GM21723 (cell line): Measurements from ENCODE around the gene NUFIP1.
"Not testable (repeated sequence)": the region's sequence is repeated elsewhere in the genome, so short reads cannot be mapped to it uniquely, and the experiment has no call there.

Experiments used
- ATAC-seq: cut with Tn5 transposase; IDR thresholded peaks from one replicate; pipeline ENCODE4 v1.9.1; 2021; ENCODE audit warnings: mild to moderate bottlenecking, moderate library complexity; ENCODE audit not compliant: unreplicated experiment

NUFIP1 gene

GRCh38 chr13:44969551-44970484, 19.5 kb downstream of the NUFIP1 start:
- ATAC-seq: no peak

DNA sequence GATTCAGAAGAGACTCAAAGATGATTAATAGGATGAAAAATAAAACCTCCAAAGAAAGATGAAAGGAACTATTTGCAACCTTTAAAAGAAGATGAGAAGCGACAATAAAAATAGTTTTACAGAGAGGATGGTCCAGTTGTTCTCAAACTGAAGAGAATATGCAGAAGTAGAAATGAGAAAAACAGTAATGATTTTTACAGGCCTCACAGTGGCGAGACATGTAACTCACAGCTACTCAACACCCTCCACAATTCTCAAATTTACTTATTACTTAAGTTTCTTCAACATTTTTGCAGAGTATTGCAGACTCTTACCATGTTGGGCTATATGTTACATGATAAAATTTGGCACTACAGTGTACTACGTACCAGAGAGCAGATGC, 20.8 kb downstream of the NUFIP1 start:
- no peak for ATAC-seq

DNA sequence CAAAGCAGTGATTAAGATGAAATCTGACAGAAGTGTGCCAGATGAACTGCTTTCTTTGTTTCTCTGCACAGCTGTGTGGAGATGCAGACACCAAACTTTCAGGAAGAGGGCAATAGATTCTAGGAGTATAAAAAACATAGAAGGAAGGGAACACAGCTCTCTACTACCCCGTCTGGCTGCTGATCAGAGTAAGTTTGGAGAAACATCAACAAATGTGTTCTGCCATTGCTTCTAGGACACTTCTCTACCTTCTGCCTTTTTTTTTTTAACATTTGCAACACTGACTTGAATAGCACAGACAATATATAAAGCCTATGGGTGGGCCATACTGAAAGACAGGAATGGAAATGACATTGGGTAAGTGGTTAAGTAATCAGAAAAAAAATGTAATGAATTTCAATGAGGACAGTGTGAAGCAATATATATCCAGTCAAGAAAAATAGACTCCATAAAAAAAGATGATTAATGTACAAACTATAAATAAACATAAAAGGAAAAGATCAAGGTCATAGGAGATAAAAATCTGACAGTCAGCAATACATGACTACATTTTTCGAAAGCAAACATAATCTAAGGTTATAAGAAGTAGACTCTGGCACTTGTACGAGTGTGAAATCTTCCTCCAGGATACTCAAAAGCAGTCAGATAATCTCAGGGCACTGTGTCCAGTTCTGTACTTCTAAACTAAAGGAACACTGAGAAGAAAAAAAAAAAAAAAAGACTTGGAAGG, 21.4 kb downstream of the NUFIP1 start:
- no peak for ATAC-seq

DNA sequence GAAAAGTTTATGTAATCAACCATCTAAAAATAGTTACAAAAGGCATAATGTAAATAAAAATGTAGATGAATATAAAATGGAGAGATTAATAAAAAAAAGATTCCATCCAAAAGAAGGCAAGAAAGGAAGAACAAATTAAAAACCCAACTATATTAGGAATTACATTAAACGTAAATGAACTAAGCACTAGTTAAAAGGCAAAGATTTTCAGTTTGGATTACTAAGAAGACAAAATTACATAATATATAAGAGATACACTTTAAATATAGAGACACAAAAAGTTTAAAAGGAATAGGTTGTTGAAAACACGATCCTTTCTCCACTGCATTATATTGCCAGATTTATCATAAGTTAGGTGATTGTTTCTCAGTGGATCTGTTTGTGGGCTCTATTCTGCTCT, 27.3 kb downstream of the NUFIP1 start:
- no peak for ATAC-seq

- no peak for ATAC-seq
These were observed 33.9 kb downstream of the NUFIP1 start for GRCh38 chr13:44955406-44955805.

DNA sequence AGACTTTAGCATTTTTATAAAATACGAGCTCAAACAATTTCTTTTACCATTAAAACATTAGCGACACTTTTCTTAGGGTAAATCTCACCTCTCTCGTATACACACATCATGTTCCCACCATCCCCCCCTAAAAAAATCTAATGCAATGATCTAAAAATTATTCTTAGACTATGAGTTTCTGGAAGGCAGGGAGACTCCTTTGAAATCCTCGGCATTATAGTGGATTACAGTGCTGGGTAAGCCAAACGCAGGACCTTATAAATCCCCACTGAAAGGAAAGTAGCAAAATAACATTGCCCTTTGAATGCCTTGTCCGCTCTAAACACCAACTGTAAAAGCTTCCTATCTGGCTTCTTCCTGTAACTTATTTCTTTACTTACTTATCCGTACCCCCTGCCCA, 35.0 kb downstream of the NUFIP1 start:
- no peak for ATAC-seq

DNA sequence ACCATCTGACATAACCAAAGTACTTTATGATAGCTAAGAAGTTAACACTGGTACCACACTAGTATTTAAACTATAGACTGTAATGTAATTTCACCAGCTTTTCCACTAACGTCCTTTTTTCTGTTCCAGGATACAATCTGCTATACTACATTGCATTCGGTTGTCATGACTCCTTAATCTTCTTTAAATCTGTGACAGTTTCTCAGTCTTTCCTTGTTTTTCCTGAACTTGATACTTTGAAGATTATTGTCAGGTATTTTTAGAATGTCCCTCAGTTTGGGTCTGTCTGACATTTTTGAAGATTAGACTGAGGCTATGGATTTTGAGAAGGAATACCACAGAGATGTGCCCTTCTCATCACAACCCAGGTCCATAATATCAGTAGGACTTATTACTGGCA, 36.6 kb downstream of the NUFIP1 start:
- ATAC-seq: no peak

DNA sequence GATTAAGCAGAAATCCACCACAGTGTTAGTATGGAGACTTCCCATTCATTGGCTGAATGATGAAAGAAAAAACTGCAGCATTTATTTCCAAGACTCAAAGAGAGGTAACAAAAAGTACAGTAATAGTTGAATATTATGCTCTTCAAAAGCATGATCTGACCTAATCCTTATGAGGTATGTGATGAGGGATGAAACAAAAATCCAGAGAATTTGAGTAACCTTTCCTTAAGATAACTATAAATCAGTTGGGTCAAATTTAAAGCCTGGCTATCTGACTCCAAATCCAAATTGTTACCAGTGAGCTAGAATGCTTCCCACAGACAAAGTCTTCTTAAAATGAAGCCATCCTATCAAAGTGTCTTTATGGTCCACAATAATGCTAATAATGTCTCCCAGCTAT, 38.1 kb downstream of the NUFIP1 start:
- no peak for ATAC-seq

DNA sequence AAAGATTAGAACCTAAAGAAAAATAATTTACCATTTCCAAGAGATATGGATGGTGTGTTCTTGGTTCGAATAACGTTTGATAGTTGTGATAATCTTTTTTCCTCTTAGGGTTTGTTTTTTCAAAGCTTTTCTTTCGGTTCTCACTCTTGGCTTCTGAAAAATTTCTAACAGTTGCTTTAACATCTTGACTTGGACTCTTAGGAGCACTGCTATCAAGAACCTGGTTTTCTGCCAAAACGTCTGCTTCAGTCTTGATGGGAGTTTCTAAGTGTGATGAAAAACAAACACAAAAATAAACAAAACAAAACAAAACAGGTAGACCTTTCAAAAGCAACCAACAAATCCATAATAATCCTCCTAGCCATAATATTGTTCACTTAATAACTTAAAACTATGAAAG, 45.9 kb downstream of the NUFIP1 start:
- not testable (repeated sequence) for ATAC-seq

DNA sequence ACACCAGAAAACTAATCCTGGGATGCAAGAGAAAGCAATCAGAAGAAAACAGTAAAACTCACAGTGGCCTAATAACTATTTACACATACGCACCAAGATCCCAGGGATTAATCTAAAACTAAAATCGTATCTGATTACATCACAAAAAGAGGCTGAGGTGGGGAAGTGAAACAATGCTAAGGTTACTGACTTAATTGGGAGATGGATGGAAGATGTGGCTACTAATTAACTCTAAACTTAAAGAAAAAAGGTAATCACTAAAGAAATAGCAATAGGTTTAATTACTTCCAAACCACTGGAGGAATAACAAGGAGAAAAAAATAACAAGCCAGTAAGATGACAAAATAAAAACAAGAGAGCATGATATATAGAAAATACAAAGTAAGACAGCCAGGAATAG, 50.4 kb downstream of the NUFIP1 start:
- no peak for ATAC-seq

DNA sequence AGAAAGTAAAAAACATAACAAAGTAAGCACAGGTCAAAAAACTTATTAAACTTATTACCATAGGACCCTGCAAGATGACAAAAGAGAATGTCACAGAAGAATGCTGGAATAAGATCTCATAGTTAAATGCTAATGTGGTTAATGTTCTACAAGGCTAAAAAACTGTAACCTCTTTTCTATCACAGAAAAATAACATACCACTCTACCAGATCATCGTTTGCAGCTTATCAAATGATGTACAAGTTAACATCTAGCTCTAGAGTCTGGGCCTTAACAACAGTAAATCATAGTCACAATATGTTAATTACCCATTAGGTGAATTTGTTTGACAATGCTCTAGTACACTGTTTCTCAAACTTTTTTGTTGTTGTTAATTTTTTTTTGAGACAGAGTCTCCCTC, 53.0 kb downstream of the NUFIP1 start:
- no peak for ATAC-seq

DNA sequence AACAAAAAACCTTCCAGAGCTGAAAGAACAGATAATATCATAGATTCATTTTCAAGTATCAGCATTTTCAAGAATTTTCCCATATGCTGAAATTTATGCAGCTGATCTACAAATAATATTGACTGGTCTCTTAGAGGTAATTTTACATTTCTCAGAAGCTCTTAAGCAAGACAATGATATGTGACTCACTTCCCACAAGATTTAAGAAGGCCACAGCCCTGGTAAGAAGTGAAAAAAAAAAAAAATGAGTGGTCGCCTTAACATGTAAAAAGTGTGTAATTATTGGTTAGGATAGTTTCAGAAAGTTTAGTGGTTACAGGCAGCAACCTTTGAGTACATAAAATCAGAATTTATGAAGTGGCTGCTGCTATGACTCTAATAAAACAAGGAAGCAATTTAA, 54.5 kb downstream of the NUFIP1 start:
- ATAC-seq: no peak

- no peak for ATAC-seq
These were observed 56.4 kb downstream of the NUFIP1 start for GRCh38 chr13:44932850-44933251.

DNA sequence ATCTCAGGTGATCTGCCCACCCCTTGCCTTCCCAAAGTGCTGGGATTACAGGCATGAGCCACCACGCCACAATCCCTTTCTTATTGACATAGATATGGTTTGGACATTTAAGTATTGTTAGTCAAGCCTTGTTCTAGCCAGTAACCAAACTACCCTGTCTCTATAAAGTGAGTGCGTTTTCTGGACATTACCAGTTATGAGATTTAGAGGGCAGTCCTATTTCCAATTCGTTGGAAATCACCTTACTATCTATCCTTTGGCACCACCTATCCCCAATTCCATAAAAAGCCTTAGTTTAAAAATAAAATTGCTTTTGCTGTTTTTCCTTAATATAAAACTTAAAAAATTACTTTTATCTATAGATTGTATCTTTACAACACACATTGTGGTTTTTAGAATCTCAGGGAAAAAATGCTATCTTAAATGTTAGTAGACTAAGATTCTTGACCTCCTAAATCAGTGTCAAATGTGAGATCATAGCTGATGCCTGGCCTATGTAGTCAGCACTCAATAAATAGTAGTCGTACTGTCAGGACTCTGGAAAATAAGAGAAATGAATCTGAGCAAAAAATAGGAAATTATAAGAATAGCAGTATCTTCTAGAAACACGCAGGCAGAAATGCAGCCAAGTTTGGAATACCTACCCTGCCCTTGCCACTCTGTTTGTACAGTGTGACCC, 57.0 kb downstream of the NUFIP1 start:
- no peak for ATAC-seq

GRCh38 chr13:44930963-44931623, 58.2 kb downstream of the NUFIP1 start:
- no peak for ATAC-seq

GRCh38 chr13:44930280-44930679, 59.0 kb downstream of the NUFIP1 start:
- ATAC-seq: no peak

DNA sequence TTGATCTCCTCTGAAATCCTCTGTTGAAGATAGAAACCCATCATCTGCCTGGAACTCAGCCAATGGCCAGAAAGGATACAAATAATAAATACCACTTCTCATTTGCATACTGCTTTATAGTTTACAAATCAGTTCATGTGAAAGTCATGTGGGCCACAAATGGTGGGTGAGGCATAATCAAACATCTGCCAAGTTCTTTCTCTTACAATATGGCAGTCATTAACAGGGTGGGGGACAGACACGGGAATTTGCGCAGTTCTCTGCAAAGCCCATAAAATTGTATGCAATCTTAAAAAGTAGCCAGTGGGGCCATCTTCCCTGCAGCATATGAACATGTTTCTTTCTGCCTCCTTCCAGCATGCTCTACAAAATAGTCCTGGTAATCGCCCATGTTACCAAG, 59.6 kb downstream of the NUFIP1 start:
- ATAC-seq: no peak

- ATAC-seq: no peak
These were observed 61.3 kb downstream of the NUFIP1 start for GRCh38 chr13:44927968-44928367.

GRCh38 chr13:44921931-44922758, 67.1 kb downstream of the NUFIP1 start:
- ATAC-seq: no peak

DNA sequence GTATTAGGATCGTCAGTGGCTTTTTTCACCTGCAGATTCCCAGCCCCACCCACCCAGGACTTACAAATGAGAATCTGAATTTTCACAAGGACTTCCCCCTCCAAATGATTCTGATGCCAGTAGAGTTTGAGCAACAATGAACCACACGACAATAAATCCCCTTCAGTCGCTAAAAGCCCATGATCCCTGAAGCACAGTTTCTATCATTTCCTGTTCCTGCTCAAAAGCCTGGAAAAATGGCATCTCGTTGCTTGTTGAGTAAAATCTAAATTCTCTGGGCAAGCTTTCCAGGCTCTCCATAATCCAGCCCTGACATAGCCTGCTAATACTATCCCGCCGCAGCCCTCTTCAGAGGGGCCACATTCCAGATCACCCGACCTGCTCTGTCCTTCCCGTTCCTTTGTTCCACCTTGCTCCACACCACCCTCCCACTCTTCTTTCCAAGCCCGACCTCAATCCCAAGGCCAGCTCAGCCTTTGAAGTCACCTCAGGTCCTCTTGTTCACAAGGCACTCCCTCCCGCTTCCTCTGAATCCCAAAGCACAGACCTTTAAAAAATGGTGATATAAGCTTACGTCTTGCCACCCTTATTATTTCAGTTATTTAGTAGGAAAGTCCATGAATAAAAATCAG, 67.9 kb downstream of the NUFIP1 start:
- no peak for ATAC-seq
